ENCODE results near the gene ZFYVE21.

ZFYVE21 gene

DNA sequence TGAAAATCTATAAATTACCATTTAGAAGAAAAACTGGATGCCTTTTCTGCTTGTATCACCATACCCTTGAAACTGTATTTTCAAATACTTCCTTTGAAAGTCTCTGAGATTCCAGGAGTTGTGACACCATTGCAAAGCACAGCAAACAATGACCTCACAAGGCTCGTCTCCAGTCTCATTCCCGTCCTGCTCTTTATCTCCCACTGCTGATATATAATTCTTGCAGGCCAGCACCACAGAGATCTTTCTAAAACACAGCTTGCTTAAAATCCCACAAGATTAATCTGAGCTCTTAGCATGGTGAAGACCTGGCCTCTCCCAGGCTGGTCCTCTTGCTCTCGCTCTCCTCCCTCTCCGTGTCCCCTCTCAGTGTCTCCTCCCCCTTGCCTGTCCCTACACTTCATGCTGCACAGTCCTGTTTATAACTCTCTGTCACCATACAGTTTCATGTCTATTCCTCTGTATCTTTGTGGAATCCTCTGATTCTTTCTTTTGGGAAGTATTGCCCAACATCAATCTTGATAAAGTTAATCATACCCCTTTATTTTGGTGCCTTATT lies 51.8 kb downstream of the ZFYVE21 start:
- H3K4me1 ChIP-seq (ENCODE audit: control insufficient read depth, low read length) = no peaks in the 10 kb centered on the region
- no peak overlapping the region for H3K27ac ChIP-seq (ENCODE audit: low read depth, low read length)
- H3K9me3 ChIP-seq (ENCODE audit: control insufficient read depth, insufficient read depth, low read length) = no peaks in the 10 kb centered on the region
- no peaks in the 10 kb centered on the region for H3K9me2 ChIP-seq (replicated peaks; ENCODE audit: control insufficient read depth, low read length)
- H3K27me3 ChIP-seq (ENCODE audit: control insufficient read depth, low read length) = no peaks in the 10 kb centered on the region
- no peaks in the 10 kb centered on the region for H4K20me1 ChIP-seq (ENCODE audit: control insufficient read depth, insufficient read depth, low read depth, low read length)
- TF ChIP-seq EZH2phosphoT487 (IDR thresholded peaks at IDR 0.05; ENCODE audit: borderline replicate concordance, low read length) (no peak), CTCF (IDR thresholded peaks at IDR 0.05; ENCODE audit: low read depth, low read length, poor library complexity, severe bottlenecking) (no peak)
- H3K4me3 ChIP-seq (ENCODE audit: low read length) = no peak overlapping the region
- H3K79me2 ChIP-seq (ENCODE audit: control insufficient read depth, low read length) = no peaks in the 10 kb centered on the region
- no peak overlapping the region for H3K4me2 ChIP-seq (ENCODE audit: low read length)
- H3K36me3 ChIP-seq (ENCODE audit: control insufficient read depth, low read length) = no peaks in the 10 kb centered on the region
- no peaks in the 10 kb centered on the region for H3F3A ChIP-seq (ENCODE audit: control insufficient read depth, insufficient read depth)

DNA sequence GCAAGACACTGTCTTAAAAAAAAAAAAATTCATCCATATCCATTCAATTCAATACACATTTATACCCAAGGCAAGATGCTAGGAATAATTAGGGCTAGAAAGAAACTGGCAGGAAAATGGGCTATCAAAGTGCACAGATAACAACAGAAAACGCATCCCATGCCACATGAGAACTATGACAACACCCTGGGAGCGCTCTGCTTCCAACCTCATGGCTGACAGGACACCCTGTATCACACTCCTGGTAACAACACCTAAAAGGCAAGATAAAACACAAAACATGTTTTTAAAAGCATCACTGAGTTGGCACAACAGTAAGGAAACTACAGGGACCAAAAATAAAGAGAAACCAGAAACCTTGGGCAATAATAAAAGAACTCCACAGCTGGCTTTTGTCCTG lies 54.9 kb downstream of the ZFYVE21 start:
- Histone ChIP-seq H3K9me3 (ENCODE audit: control insufficient read depth, insufficient read depth, low read length) (no peaks in the 10 kb centered on the region), H4K20me1 (ENCODE audit: control insufficient read depth, insufficient read depth, low read depth, low read length) (no peaks in the 10 kb centered on the region), H3K4me2 (ENCODE audit: low read length) (no peak overlapping the region), H3K36me3 (ENCODE audit: control insufficient read depth, low read length) (no peaks in the 10 kb centered on the region), H3K4me3 (ENCODE audit: low read length) (no peak overlapping the region), H3K4me1 (ENCODE audit: control insufficient read depth, low read length) (no peaks in the 10 kb centered on the region), H3K27ac (ENCODE audit: low read depth, low read length) (no peak overlapping the region), H3F3A (ENCODE audit: control insufficient read depth, insufficient read depth) (no peaks in the 10 kb centered on the region), H3K79me2 (ENCODE audit: control insufficient read depth, low read length) (no peaks in the 10 kb centered on the region), H3K27me3 (ENCODE audit: control insufficient read depth, low read length) (no peaks in the 10 kb centered on the region), H3K9me2 (replicated peaks; ENCODE audit: control insufficient read depth, low read length) (no peaks in the 10 kb centered on the region)
- TF ChIP-seq CTCF (IDR thresholded peaks at IDR 0.05; ENCODE audit: low read depth, low read length, poor library complexity, severe bottlenecking) = no peak
- no peak for TF ChIP-seq EZH2phosphoT487 (IDR thresholded peaks at IDR 0.05; ENCODE audit: borderline replicate concordance, low read length)

GRCh38 chr14:103770902-103771301 lies 55.3 kb downstream of the ZFYVE21 start:
- H3K4me1 ChIP-seq (ENCODE audit: control insufficient read depth, low read length) = no peaks in the 10 kb centered on the region

More at GRCh38 chr14:103770902-103771301, 55.3 kb downstream of the ZFYVE21 start:
- Histone ChIP-seq H3K27me3 (ENCODE audit: control insufficient read depth, low read length) (no peaks in the 10 kb centered on the region), H3K4me2 (ENCODE audit: low read length) (no peak overlapping the region), H3K9me3 (ENCODE audit: control insufficient read depth, insufficient read depth, low read length) (no peaks in the 10 kb centered on the region), H3K36me3 (ENCODE audit: control insufficient read depth, low read length) (no peaks in the 10 kb centered on the region), H3K79me2 (ENCODE audit: control insufficient read depth, low read length) (no peaks in the 10 kb centered on the region), H3K4me3 (ENCODE audit: low read length) (no peak overlapping the region), H3F3A (ENCODE audit: control insufficient read depth, insufficient read depth) (no peaks in the 10 kb centered on the region), H3K27ac (ENCODE audit: low read depth, low read length) (no peak overlapping the region), H4K20me1 (ENCODE audit: control insufficient read depth, insufficient read depth, low read depth, low read length) (no peaks in the 10 kb centered on the region), H3K9me2 (replicated peaks; ENCODE audit: control insufficient read depth, low read length) (no peaks in the 10 kb centered on the region)
- TF ChIP-seq EZH2phosphoT487 (IDR thresholded peaks at IDR 0.05; ENCODE audit: borderline replicate concordance, low read length) (no peak), CTCF (IDR thresholded peaks at IDR 0.05; ENCODE audit: low read depth, low read length, poor library complexity, severe bottlenecking) (peak; percentile 23)

Data from DOHH2 (cell line).